Hepatocyte (in vitro differentiated cells): ENCODE data around the gene SLC51A.

Source experiments
- EZH2 ChIP-seq: fragments of 200-600 bp; sonication (generic); IDR thresholded peaks from 2 replicates; pipeline ENCODE4 v1.6.1; 2016; ENCODE audit warnings: antibody characterized with exemption, mild to moderate bottlenecking, borderline replicate concordance
- EZH2phosphoT487 ChIP-seq: fragments of 200-600 bp; sonication (generic); IDR thresholded peaks from one replicate; pipeline ENCODE4 v1.6.1; 2018; ENCODE audit warnings: antibody characterized with exemption, mild to moderate bottlenecking, low read depth, moderate library complexity; ENCODE audit not compliant: unreplicated experiment, severe bottlenecking
- TF ChIP-seq, protein P1 (sequence below): fragments of 200-600 bp; sonication (generic); IDR thresholded peaks from 2 replicates; pipeline ENCODE4 v1.5.1; 2016; ENCODE audit warnings: antibody characterized with exemption, mild to moderate bottlenecking; ENCODE audit not compliant: poor library complexity

DNA sequence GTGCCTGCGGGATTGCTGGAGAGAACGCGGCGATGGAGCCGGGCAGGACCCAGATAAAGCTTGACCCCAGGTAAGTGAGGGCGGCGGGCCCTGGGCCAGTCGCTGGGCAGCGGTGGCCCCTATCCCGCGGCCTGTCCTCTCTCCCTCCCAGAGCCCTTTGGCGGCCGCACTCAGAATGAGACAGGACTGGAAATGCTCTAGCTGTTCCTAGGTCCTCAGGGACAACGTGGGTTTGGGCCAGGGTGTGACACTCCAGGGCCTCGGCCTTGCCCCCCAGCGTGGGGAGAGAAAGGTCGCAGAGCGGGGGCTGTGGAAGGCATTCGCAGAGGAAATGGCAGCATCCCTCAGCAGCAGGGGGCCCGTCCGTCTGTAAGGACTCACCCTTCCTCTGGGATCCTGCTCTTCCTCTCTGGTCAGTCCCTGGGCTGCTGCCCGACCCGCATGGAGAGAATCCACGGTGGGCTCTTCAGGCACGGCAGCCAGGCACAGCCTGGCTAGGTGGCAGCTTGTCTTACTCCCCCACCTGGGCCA, 412 bp downstream of the SLC51A start:
- TF ChIP-seq, protein P1, sequence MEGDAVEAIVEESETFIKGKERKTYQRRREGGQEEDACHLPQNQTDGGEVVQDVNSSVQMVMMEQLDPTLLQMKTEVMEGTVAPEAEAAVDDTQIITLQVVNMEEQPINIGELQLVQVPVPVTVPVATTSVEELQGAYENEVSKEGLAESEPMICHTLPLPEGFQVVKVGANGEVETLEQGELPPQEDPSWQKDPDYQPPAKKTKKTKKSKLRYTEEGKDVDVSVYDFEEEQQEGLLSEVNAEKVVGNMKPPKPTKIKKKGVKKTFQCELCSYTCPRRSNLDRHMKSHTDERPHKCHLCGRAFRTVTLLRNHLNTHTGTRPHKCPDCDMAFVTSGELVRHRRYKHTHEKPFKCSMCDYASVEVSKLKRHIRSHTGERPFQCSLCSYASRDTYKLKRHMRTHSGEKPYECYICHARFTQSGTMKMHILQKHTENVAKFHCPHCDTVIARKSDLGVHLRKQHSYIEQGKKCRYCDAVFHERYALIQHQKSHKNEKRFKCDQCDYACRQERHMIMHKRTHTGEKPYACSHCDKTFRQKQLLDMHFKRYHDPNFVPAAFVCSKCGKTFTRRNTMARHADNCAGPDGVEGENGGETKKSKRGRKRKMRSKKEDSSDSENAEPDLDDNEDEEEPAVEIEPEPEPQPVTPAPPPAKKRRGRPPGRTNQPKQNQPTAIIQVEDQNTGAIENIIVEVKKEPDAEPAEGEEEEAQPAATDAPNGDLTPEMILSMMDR, result no peak
- TF ChIP-seq EZH2, result no peak
- no peak for TF ChIP-seq EZH2phosphoT487
